ENCODE measurements around the gene ACOXL.

GRCh38 chr2:110713513-110714362 lies 18.6 kb upstream of the ACOXL start:
- TF ChIP-seq POLR2A (IDR thresholded peaks at IDR 0.05; ENCODE audit: low read depth, low read length) (no peak), POLR2AphosphoS5 (IDR thresholded peaks at IDR 0.05; ENCODE audit: low read depth, low read length) (no peak)
